Lower leg skin (tissue), 3 donors: ENCODE measurements around the gene SNX14.
"Not testable (repeated sequence)": the region's sequence is repeated elsewhere in the genome, so short reads cannot be mapped to it uniquely, and the experiment has no call there.

Experiments
- POLR2A ChIP-seq, 2 donors: fragments of 450-650 bp; IDR thresholded peaks; one replicate each; pipeline ENCODE4 v1.6.1; 2016 to 2017; ENCODE audit warnings: antibody characterized with exemption in 2 of 2, mild to moderate bottlenecking in 1 of 2, moderate library complexity in 1 of 2
- TF ChIP-seq, protein P1 (sequence below), 3 donors: fragments of 450-650 bp; IDR thresholded peaks; one replicate each; pipeline ENCODE4 v1.5.1; 2016; ENCODE audit warnings: antibody characterized with exemption in 3 of 3, mild to moderate bottlenecking in 3 of 3, moderate library complexity in 2 of 3

DNA sequence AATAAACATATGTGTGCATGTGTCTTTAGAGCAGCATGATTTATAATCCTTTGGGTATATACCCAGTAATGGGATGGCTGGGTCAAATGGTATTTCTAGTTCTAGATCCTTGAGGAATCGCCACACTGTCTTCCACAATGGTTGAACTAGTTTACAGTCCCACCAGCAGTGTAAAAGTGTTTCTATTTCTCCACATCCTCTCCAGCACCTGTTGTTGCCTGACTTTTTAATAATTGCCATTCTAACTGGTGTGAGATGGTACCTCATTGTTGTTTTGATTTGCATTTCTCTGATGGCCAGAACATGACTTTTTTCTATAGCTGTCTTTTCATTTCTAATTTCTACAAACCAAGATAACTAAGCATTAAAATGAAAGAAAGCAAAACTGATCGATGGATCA is 29.4 kb downstream of the SNX14 start:
- TF ChIP-seq, protein P1, sequence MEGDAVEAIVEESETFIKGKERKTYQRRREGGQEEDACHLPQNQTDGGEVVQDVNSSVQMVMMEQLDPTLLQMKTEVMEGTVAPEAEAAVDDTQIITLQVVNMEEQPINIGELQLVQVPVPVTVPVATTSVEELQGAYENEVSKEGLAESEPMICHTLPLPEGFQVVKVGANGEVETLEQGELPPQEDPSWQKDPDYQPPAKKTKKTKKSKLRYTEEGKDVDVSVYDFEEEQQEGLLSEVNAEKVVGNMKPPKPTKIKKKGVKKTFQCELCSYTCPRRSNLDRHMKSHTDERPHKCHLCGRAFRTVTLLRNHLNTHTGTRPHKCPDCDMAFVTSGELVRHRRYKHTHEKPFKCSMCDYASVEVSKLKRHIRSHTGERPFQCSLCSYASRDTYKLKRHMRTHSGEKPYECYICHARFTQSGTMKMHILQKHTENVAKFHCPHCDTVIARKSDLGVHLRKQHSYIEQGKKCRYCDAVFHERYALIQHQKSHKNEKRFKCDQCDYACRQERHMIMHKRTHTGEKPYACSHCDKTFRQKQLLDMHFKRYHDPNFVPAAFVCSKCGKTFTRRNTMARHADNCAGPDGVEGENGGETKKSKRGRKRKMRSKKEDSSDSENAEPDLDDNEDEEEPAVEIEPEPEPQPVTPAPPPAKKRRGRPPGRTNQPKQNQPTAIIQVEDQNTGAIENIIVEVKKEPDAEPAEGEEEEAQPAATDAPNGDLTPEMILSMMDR (IDR thresholded peaks at IDR 0.05): not testable (repeated sequence)
- not testable (repeated sequence) for TF ChIP-seq POLR2A (IDR thresholded peaks at IDR 0.05)
